ENCODE measurements around the gene PARP6.

The PARP6 gene

DNA sequence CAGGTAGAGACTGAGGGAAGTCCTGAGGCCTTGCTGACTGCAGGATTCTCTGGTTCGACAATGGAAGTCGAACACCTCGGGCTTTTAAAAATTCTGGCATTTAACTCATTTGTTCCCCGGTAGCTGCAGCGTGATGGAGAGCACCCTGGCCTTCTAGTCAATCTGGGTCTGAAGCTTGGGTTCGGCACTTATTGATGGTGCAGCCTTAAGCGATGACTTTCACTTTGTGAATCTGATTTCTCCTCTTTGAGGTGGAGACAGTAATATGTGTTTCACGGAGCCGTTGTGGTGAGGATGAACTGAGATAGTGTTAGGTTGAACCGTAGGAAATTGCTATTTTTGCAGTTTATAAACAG, 621 bp upstream of the PARP6 start:
- H3K4me1 ChIP-seq (ENCODE audit: insufficient read depth, low read length, severe bottlenecking) = peaks cover 26% of the 10 kb centered on the region
- H3K9me2 ChIP-seq (ENCODE audit: low read depth, low read length) = no peaks in the 10 kb centered on the region
- no peaks in the 10 kb centered on the region for H3K27me3 ChIP-seq (ENCODE audit: insufficient read depth, low read length)
- peaks cover 3% of the 10 kb centered on the region; the same call in 1 of the 2 replicates for H3K79me2 ChIP-seq (ENCODE audit: insufficient read depth, low read length)
- 0 out of 2 replicates have a peak, but pooled peaks cover 3% of the 10 kb centered on the region for H3F3A ChIP-seq (ENCODE audit: insufficient read depth, low read length)
- peak overlapping the region; percentile 13 for H3K27ac ChIP-seq (ENCODE audit: low read depth, low read length, poor library complexity, severe bottlenecking)
- peak overlapping the region; percentile 47; the same call in 1 of the 2 replicates for H2AFZ ChIP-seq (ENCODE audit: low read length)
- no peak for TF ChIP-seq EZH2 (IDR thresholded peaks at IDR 0.05; ENCODE audit: borderline replicate concordance, low read length)
- TF ChIP-seq, protein P1, sequence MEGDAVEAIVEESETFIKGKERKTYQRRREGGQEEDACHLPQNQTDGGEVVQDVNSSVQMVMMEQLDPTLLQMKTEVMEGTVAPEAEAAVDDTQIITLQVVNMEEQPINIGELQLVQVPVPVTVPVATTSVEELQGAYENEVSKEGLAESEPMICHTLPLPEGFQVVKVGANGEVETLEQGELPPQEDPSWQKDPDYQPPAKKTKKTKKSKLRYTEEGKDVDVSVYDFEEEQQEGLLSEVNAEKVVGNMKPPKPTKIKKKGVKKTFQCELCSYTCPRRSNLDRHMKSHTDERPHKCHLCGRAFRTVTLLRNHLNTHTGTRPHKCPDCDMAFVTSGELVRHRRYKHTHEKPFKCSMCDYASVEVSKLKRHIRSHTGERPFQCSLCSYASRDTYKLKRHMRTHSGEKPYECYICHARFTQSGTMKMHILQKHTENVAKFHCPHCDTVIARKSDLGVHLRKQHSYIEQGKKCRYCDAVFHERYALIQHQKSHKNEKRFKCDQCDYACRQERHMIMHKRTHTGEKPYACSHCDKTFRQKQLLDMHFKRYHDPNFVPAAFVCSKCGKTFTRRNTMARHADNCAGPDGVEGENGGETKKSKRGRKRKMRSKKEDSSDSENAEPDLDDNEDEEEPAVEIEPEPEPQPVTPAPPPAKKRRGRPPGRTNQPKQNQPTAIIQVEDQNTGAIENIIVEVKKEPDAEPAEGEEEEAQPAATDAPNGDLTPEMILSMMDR (IDR thresholded peaks at IDR 0.05; ENCODE audit: low read length) = no peak
- peak overlapping the region; percentile 87 for H3K4me2 ChIP-seq (ENCODE audit: low read length)
- H4K20me1 ChIP-seq (ENCODE audit: insufficient read depth, low read length) = no peaks in the 10 kb centered on the region
- H3K9ac ChIP-seq (ENCODE audit: low read length) = peak overlapping the region; percentile 76
- H3K9me3 ChIP-seq (ENCODE audit: low read length) = no peaks in the 10 kb centered on the region
- peak overlapping the region; percentile 99 for H3K4me3 ChIP-seq (ENCODE audit: low read depth, low read length, poor library complexity, severe bottlenecking)
- peaks cover 6% of the 10 kb centered on the region; the same call in 1 of the 2 replicates for H3K36me3 ChIP-seq (ENCODE audit: insufficient read depth, low read length)

DNA sequence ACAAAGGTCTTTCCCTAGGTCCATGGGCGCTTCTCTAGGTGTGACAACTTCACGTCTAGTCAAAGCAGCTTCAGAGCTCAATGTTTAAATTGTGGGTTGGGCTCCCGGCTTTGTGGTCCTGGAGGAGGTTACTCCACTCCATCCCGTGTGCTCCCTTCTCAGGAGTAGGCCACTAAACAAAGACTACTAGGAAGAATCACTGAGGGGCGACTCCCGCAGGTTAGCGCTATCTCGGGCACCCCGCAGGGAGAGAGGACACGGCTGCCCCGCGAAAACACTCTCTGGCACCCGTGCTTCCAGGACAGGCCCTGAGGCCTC, 500 bp downstream of the PARP6 start:
- H3F3A ChIP-seq (ENCODE audit: insufficient read depth, low read length) = 0 out of 2 replicates have a peak, but pooled peaks cover 3% of the 10 kb centered on the region
- H3K4me3 ChIP-seq (ENCODE audit: low read depth, low read length, poor library complexity, severe bottlenecking) = peak overlapping the region; percentile 99
- H3K4me2 ChIP-seq (ENCODE audit: low read length) = peak overlapping the region; percentile 87

DNA sequence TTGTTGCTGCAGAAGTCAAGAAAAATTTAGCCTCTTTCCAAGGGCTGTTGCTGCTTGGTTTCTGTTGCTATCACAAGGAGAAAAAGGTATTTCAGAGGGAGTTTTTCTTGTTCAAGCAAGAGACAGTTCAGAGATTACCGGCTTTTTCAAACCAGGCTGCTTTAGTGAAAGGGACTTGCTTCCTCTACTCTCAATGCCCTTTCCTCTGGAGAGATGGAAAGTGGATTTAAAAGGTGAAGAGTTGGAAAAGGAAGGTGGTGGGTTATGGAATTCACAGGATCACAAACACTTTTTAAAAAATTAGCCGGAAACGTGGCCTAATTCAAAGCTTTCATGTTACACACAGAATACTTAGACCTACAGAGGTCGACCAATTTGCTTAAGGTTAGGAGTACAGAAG, 1.1 kb downstream of the PARP6 start:
- no peaks in the 10 kb centered on the region for H3K27me3 ChIP-seq (ENCODE audit: insufficient read depth, low read length)
- 0 out of 2 replicates have a peak, but pooled peaks cover 3% of the 10 kb centered on the region for H3F3A ChIP-seq (ENCODE audit: insufficient read depth, low read length)
- peak overlapping the region; percentile 99 for H3K4me3 ChIP-seq (ENCODE audit: low read depth, low read length, poor library complexity, severe bottlenecking)
- no peaks in the 10 kb centered on the region for H4K20me1 ChIP-seq (ENCODE audit: insufficient read depth, low read length)
- H2AFZ ChIP-seq (ENCODE audit: low read length) = no peak overlapping the region
- H3K4me2 ChIP-seq (ENCODE audit: low read length) = peak overlapping the region; percentile 87
- H3K9ac ChIP-seq (ENCODE audit: low read length) = peak overlapping the region; percentile 94
- no peaks in the 10 kb centered on the region for H3K9me2 ChIP-seq (ENCODE audit: low read depth, low read length)
- H3K9me3 ChIP-seq (ENCODE audit: low read length) = no peaks in the 10 kb centered on the region
- peak overlapping the region; percentile 28 for H3K27ac ChIP-seq (ENCODE audit: low read depth, low read length, poor library complexity, severe bottlenecking)
- TF ChIP-seq EZH2 (IDR thresholded peaks at IDR 0.05; ENCODE audit: borderline replicate concordance, low read length) = no peak
- TF ChIP-seq, protein P1 (IDR thresholded peaks at IDR 0.05; ENCODE audit: low read length) = no peak
- H3K36me3 ChIP-seq (ENCODE audit: insufficient read depth, low read length) = peaks cover 23% of the 10 kb centered on the region
- H3K79me2 ChIP-seq (ENCODE audit: insufficient read depth, low read length) = peaks cover 3% of the 10 kb centered on the region; the same call in 1 of the 2 replicates
- H3K4me1 ChIP-seq (ENCODE audit: insufficient read depth, low read length, severe bottlenecking) = peaks cover 26% of the 10 kb centered on the region

More for the DNA sequence above, 500 bp downstream of the PARP6 start:
- H2AFZ ChIP-seq (ENCODE audit: low read length) = 0 out of 2 replicates have a peak overlapping the region, but pooled peaks have one; percentile 71
- peaks cover 26% of the 10 kb centered on the region for H3K4me1 ChIP-seq (ENCODE audit: insufficient read depth, low read length, severe bottlenecking)
- no peaks in the 10 kb centered on the region for H3K27me3 ChIP-seq (ENCODE audit: insufficient read depth, low read length)
- no peak overlapping the region for H3K27ac ChIP-seq (ENCODE audit: low read depth, low read length, poor library complexity, severe bottlenecking)
- H3K79me2 ChIP-seq (ENCODE audit: insufficient read depth, low read length) = peaks cover 3% of the 10 kb centered on the region; the same call in 1 of the 2 replicates
- no peaks in the 10 kb centered on the region for H4K20me1 ChIP-seq (ENCODE audit: insufficient read depth, low read length)
- TF ChIP-seq, protein P1 (IDR thresholded peaks at IDR 0.05; ENCODE audit: low read length) = no peak
- TF ChIP-seq EZH2 (IDR thresholded peaks at IDR 0.05; ENCODE audit: borderline replicate concordance, low read length) = no peak
- H3K9ac ChIP-seq (ENCODE audit: low read length) = peak overlapping the region; percentile 94
- no peaks in the 10 kb centered on the region for H3K9me3 ChIP-seq (ENCODE audit: low read length)
- H3K9me2 ChIP-seq (ENCODE audit: low read depth, low read length) = no peaks in the 10 kb centered on the region
- H3K36me3 ChIP-seq (ENCODE audit: insufficient read depth, low read length) = peaks cover 17% of the 10 kb centered on the region

Data from OCI-LY1 (cell line).